Neuron (in vitro differentiated cells): ENCODE results near the gene ZNF488.

Experiments used
- H2AFZ ChIP-seq: one replicate; pipeline ENCODE4 v1.6.1; 2013; ENCODE audit warnings: low read depth, mild to moderate bottlenecking, inconsistent platforms, low read length, moderate library complexity
- H3K27me3 ChIP-seq: one replicate; pipeline ENCODE4 v1.6.1; 2013; ENCODE audit warnings: low read length; ENCODE audit not compliant: insufficient read depth
- H3K36me3 ChIP-seq: one replicate; pipeline ENCODE4 v1.6.1; 2013; ENCODE audit warnings: low read length; ENCODE audit not compliant: insufficient read depth
- H3K4me1 ChIP-seq: one replicate; pipeline ENCODE4 v1.6.1; 2013; ENCODE audit warnings: low read length; ENCODE audit not compliant: insufficient read depth
- H3K4me3 ChIP-seq: 2 replicates; pipeline ENCODE4 v1.5.1; 2013; ENCODE audit warnings: mild to moderate bottlenecking, low read length, moderate library complexity
- H3K9me3 ChIP-seq: one replicate; pipeline ENCODE4 v1.6.1; 2013; ENCODE audit warnings: low read length

ZNF488 gene

DNA sequence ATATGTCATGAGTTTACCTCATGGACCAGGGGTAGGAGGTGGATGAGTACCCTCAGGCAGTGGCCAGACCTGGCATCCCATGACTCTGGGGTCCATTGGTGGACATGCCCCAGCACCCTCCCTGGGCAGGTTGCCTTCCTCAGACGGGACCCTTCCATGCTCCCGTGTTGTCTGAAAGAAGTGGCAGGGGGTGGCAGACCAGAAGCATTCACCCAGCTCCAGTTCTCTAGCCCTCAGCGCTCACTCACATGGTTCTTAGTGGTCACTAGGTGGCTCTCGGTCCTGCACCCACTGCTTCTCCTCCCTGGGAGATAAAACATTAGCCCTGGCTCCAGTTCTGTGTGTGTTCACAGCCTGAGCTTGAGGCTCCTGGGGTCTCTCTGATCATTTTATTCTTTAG, 29.9 kb downstream of the ZNF488 start:
- H2AFZ ChIP-seq = no peak overlapping the region
- no peak overlapping the region for H3K4me3 ChIP-seq
- peaks cover 5% of the 10 kb centered on the region for H3K27me3 ChIP-seq
- H3K36me3 ChIP-seq = no peaks in the 10 kb centered on the region
- H3K4me1 ChIP-seq = no peaks in the 10 kb centered on the region
- H3K9me3 ChIP-seq = no peaks in the 10 kb centered on the region

DNA sequence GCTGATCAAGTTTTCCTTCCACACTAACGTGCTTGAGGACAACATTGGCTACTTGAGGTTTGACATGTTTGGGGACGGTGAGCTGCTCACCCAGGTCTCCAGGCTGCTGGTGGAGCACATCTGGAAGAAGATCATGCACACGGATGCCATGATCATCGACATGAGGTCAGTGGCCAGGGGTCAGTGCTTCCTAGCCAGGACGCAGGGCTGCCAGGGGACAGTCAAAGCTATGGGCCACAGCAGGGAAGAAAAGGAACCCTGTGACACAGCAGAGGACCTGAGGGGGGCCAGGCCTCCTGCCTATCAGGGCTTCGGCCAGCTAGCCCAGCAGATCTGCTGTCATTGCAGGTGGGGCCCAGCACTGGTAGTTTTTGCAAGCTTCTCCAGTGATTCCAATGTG, 30.7 kb downstream of the ZNF488 start:
- H2AFZ ChIP-seq = no peak overlapping the region
- no peaks in the 10 kb centered on the region for H3K36me3 ChIP-seq
- no peaks in the 10 kb centered on the region for H3K9me3 ChIP-seq
- H3K4me1 ChIP-seq = no peaks in the 10 kb centered on the region
- H3K27me3 ChIP-seq = peaks cover 5% of the 10 kb centered on the region
- H3K4me3 ChIP-seq = no peak overlapping the region

DNA sequence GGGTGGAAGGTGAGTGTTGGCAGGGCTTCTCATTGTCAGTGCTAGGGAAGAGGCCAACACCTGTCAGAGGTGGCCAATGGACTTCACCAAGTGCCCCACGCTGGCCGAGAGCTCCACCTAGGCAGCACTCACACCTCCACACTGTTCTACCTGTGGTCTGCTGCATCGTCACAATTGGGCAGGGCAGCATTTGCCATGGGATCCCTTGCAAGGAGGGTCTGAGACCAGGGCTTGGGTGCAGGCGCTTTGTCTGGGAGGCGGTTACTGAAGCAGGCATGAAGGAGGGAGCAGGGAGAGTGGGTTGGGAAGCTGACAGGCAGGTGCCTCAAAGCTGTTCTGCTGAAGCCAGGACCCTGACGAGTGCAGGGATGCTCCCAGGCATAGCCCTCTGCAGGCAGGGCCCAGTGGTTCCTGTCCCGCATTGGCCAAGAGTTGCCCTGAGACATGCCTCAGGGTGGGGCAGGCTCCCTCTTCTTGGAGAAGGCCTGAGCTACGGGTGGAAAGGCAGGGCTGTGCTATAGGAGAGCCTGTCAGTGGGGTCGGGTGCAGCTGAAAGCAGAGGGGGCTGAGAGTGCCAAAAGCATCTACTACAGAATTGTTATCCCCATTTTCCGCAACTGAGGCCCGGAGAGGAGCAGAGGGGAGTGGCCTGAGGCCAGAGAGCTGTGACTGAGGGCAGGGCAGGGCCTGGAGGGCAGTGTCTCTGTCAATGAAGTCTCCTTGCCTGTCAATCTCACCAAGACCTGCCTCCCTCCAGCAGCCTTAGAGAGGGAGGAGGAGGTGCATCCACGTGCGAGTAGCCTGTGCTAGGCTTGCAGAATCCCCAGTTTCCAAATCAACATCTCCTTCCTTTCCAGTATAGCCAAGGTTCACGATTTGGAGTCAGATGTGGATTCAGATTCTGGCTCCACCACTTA, 31.9 kb downstream of the ZNF488 start:
- Histone ChIP-seq H3K27me3 (peaks cover 5% of the 10 kb centered on the region), H3K36me3 (no peaks in the 10 kb centered on the region), H3K4me1 (no peaks in the 10 kb centered on the region), H3K4me3 (no peak overlapping the region), H3K9me3 (no peaks in the 10 kb centered on the region), H2AFZ (no peak overlapping the region)

DNA sequence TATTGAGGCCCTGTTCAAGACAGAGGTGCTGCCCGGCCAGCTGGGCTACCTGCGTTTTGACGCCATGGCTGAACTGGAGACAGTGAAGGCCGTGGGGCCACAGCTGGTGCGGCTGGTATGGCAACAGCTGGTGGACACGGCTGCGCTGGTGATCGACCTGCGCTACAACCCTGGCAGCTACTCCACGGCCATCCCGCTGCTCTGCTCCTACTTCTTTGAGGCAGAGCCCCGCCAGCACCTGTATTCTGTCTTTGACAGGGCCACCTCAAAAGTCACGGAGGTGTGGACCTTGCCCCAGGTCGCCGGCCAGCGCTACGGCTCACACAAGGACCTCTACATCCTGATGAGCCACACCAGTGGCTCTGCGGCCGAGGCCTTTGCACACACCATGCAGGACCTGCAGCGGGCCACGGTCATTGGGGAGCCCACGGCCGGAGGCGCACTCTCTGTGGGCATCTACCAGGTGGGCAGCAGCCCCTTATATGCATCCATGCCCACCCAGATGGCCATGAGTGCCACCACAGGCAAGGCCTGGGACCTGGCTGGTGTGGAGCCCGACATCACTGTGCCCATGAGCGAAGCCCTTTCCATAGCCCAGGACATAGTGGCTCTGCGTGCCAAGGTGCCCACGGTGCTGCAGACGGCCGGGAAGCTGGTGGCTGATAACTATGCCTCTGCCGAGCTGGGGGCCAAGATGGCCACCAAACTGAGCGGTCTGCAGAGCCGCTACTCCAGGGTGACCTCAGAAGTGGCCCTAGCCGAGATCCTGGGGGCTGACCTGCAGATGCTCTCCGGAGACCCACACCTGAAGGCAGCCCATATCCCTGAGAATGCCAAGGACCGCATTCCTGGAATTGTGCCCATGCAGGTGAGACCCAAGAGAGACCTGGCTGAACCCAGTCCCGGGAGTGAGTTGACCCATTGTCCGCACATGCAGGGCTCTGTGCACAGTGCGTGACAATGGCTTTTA, 33.1 kb downstream of the ZNF488 start:
- Histone ChIP-seq H3K9me3 (no peaks in the 10 kb centered on the region), H3K4me1 (no peaks in the 10 kb centered on the region), H3K27me3 (peaks cover 5% of the 10 kb centered on the region), H2AFZ (no peak overlapping the region), H3K36me3 (no peaks in the 10 kb centered on the region), H3K4me3 (no peak overlapping the region)

DNA sequence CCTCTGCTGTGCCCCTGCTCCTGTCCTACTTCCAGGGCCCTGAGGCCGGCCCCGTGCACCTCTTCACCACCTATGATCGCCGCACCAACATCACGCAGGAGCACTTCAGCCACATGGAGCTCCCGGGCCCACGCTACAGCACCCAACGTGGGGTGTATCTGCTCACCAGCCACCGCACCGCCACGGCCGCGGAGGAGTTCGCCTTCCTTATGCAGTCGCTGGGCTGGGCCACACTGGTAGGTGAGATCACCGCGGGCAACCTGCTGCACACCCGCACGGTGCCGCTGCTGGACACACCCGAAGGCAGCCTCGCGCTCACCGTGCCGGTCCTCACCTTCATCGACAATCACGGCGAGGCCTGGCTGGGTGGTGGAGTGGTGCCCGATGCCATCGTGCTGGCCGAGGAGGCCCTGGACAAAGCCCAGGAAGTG, 34.1 kb downstream of the ZNF488 start:
- Histone ChIP-seq H3K4me3 (no peak overlapping the region), H3K36me3 (no peaks in the 10 kb centered on the region), H3K9me3 (no peaks in the 10 kb centered on the region), H2AFZ (no peak overlapping the region), H3K4me1 (no peaks in the 10 kb centered on the region), H3K27me3 (peaks cover 5% of the 10 kb centered on the region)

DNA sequence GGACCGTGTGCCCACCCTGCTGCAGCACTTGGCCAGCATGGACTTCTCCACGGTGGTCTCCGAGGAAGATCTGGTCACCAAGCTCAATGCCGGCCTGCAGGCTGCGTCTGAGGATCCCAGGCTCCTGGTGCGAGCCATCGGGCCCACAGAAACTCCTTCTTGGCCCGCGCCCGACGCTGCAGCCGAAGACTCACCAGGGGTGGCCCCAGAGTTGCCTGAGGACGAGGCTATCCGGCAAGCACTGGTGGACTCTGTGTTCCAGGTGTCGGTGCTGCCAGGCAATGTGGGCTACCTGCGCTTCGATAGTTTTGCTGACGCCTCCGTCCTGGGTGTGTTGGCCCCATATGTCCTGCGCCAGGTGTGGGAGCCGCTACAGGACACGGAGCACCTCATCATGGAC, 34.6 kb downstream of the ZNF488 start:
- Histone ChIP-seq H2AFZ (no peak overlapping the region), H3K9me3 (no peaks in the 10 kb centered on the region), H3K36me3 (no peaks in the 10 kb centered on the region), H3K4me3 (no peak overlapping the region), H3K4me1 (no peaks in the 10 kb centered on the region), H3K27me3 (peaks cover 5% of the 10 kb centered on the region)

DNA sequence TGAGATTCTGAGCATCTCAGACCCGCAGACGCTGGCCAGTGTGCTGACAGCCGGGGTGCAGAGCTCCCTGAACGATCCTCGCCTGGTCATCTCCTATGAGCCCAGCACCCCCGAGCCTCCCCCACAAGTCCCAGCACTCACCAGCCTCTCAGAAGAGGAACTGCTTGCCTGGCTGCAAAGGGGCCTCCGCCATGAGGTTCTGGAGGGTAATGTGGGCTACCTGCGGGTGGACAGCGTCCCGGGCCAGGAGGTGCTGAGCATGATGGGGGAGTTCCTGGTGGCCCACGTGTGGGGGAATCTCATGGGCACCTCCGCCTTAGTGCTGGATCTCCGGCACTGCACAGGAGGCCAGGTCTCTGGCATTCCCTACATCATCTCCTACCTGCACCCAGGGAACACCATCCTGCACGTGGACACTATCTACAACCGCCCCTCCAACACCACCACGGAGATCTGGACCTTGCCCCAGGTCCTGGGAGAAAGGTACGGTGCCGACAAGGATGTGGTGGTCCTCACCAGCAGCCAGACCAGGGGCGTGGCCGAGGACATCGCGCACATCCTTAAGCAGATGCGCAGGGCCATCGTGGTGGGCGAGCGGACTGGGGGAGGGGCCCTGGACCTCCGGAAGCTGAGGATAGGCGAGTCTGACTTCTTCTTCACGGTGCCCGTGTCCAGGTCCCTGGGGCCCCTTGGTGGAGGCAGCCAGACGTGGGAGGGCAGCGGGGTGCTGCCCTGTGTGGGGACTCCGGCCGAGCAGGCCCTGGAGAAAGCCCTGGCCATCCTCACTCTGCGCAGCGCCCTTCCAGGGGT, 35.2 kb downstream of the ZNF488 start:
- peaks cover 5% of the 10 kb centered on the region for H3K27me3 ChIP-seq
- H3K36me3 ChIP-seq = no peaks in the 10 kb centered on the region
- no peak overlapping the region for H3K4me3 ChIP-seq
- no peak overlapping the region for H2AFZ ChIP-seq
- H3K4me1 ChIP-seq = no peaks in the 10 kb centered on the region
- no peaks in the 10 kb centered on the region for H3K9me3 ChIP-seq

DNA sequence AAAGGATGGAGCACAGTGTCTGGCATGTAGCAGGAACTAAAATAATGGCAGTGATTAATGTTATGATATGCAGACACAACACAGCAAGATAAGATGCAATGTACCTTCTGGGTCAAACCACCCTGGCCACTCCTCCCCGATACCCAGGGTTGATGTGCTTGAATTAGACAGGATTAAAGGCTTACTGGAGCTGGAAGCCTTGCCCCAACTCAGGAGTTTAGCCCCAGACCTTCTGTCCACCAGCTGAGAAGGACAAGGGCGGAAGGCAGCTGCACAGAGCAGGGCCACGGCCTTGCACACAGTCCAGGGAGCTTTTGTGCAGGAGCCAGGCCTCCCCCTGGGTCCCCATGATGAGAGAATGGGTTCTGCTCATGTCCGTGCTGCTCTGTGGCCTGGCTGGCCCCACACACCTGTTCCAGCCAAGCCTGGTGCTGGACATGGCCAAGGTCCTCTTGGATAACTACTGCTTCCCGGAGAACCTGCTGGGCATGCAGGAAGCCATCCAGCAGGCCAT, 35.9 kb downstream of the ZNF488 start, which contains the start of gene RBP3:
TSS of gene RBP3 (plus strand) at position 226 of the 514 bp plus-strand sequence. CDS start at position 348, 122 bp downstream.
- Histone ChIP-seq H3K36me3 (no peaks in the 10 kb centered on the region), H3K9me3 (no peaks in the 10 kb centered on the region), H3K4me1 (no peaks in the 10 kb centered on the region), H3K4me3 (no peak within 1 kb of the TSS), H2AFZ (no peak within 1 kb of the TSS), H3K27me3 (peaks cover 2% of the 10 kb centered on the region)

DNA sequence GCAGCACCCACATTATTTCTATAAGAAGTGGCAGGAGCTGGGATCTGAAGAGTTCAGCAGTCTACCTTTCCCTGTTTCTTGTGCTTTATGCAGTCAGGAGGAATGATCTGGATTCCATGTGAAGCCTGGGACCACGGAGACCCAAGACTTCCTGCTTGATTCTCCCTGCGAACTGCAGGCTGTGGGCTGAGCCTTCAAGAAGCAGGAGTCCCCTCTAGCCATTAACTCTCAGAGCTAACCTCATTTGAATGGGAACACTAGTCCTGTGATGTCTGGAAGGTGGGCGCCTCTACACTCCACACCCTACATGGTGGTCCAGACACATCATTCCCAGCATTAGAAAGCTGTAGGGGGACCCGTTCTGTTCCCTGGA, 36.8 kb downstream of the ZNF488 start:
- Histone ChIP-seq H3K36me3 (no peaks in the 10 kb centered on the region), H3K27me3 (no peaks in the 10 kb centered on the region), H3K4me3 (no peak overlapping the region), H2AFZ (no peak overlapping the region), H3K9me3 (no peaks in the 10 kb centered on the region), H3K4me1 (no peaks in the 10 kb centered on the region)

DNA sequence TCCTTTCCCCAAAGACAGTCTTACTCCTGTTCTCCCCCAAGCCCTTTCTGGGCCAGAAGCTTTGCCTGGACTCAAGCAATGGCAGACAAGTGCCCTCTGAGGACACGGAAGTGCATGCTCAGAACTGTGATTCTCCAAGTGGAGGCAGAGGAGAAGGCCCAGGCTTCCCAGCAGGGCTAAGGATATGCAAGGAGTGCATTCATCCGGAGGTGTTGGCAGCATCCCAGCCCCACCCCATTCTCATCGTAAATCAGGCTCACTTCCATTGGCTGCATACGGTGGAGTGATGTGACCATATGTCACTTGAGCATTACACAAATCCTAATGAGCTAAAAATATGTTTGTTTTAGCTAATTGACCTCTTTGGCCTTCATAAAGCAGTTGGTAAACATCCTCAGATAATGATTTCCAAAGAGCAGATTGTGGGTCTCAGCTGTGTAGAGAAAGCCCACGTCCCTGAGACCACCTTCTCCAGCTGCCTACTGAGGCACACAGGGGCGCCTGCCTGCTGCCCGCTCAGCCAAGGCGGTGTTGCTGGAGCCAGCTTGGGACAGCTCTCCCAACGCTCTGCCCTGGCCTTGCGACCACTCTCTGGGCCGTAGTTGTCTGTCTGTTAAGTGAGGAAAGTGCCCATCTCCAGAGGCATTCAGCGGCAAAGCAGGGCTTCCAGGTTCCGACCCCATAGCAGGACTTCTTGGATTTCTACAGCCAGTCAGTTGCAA, 37.4 kb downstream of the ZNF488 start:
- H3K36me3 ChIP-seq = no peaks in the 10 kb centered on the region
- H3K9me3 ChIP-seq = no peaks in the 10 kb centered on the region
- no peaks in the 10 kb centered on the region for H3K4me1 ChIP-seq
- H3K27me3 ChIP-seq = no peaks in the 10 kb centered on the region
- no peak overlapping the region for H3K4me3 ChIP-seq
- H2AFZ ChIP-seq = no peak overlapping the region

DNA sequence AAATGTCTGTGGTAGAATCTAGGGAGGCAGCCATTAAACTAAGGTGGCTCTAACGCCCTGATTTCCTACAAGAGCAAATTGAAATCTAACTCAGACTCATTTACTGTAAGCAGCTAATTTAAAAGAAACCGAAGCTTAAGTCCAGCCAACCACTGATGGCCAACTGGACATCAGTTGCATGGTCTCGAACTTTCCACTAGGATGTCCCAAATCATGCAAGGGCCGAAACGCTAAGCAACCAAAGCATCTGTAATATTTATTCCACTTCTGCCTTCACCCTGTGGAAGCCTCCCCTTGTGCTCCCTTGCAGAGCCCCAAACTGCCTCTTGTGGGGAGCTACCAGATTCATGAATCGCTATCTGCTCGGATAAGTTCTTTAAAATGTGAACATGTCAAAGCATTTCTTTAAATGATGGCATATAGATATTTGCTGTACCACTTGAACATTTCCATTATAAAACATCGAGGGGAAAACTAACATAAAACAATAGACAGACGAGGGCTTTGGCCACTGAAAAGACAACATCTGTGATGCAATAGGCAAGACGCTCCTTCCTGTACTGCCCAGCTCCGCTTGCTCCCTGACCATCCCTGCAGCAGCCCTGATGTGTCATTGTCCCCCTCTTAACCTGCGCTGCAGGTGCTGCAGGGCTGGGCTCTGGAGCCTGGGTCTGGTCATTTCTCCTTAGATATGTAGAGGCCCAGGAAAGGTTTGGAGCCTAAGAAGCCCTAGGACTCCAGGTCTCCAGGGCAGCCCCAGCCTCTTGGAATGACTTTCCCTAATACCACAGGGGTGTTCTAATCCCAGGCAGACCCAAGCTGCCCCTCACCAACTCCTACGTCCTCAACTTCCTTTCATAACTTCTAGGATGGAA, 38.9 kb downstream of the ZNF488 start:
- H2AFZ ChIP-seq = no peak overlapping the region
- no peaks in the 10 kb centered on the region for H3K4me1 ChIP-seq
- no peaks in the 10 kb centered on the region for H3K27me3 ChIP-seq
- no peak overlapping the region for H3K4me3 ChIP-seq
- H3K36me3 ChIP-seq = no peaks in the 10 kb centered on the region
- H3K9me3 ChIP-seq = no peaks in the 10 kb centered on the region
